A549 (cell line): Measurements from ENCODE around the gene MYH14.

Experiments used
- CTCF ChIP-seq: fragments of >200 bp; sonication (Bioruptor Twin); formaldehyde crosslinking; IDR thresholded peaks from 3 replicates; pipeline ENCODE4 v1.5.1; 2016
- E2F6 ChIP-seq: IDR thresholded peaks from 2 replicates; pipeline ENCODE4 v1.6.1; 2012; ENCODE audit warnings: low read depth, borderline replicate concordance
- EHMT2 ChIP-seq: fragments of 200-600 bp; sonication (generic); IDR thresholded peaks from 2 replicates; pipeline ENCODE4 v1.6.1; 2016; ENCODE audit warnings: antibody characterized with exemption, low read depth, mild to moderate bottlenecking, moderate library complexity
- EP300 ChIP-seq, 2 experiments: fragments of >200 bp; sonication (Bioruptor Twin); formaldehyde crosslinking; IDR thresholded peaks; 2 replicates in 1 of 2; 3 replicates in 1 of 2; pipeline ENCODE4 v1.6.1; 2016 to 2017
- HMGXB4 ChIP-seq: fragments of 250-450 bp; sonication (Bioruptor Pico); IDR thresholded peaks from 2 replicates; pipeline ENCODE4 v1.5.0; 2021; ENCODE audit warnings: mild to moderate bottlenecking, moderate library complexity, borderline replicate concordance
- JUNB ChIP-seq: fragments of >200 bp; sonication (Bioruptor Twin); formaldehyde crosslinking; IDR thresholded peaks from 2 replicates; pipeline ENCODE4 v1.6.1; 2016
- KDM5A ChIP-seq: fragments of 200-600 bp; sonication (generic); IDR thresholded peaks from 2 replicates; pipeline ENCODE4 v1.6.1; 2016; ENCODE audit warnings: antibody characterized with exemption, mild to moderate bottlenecking
- MAX ChIP-seq: IDR thresholded peaks from 2 replicates; pipeline ENCODE4 v1.6.1; 2012
- NPAS2 ChIP-seq: fragments of 250-450 bp; sonication (Bioruptor Pico); IDR thresholded peaks from 2 replicates; pipeline ENCODE4 v1.8.0; 2022; ENCODE audit warnings: mild to moderate bottlenecking, moderate library complexity, borderline replicate concordance
- POLR2A ChIP-seq: IDR thresholded peaks from 2 replicates; pipeline ENCODE4 v1.6.1; 2012; ENCODE audit warnings: mild to moderate bottlenecking, low read length
- RCOR1 ChIP-seq: fragments of 150-350 bp; IDR thresholded peaks from 2 replicates; pipeline ENCODE4 v1.6.1; 2014; ENCODE audit warnings: antibody characterized with exemption, low read length, low read depth
- REST ChIP-seq: fragments of 200-600 bp; sonication (generic); IDR thresholded peaks from 2 replicates; pipeline ENCODE4 v1.6.1; 2016; ENCODE audit warnings: antibody characterized with exemption, mild to moderate bottlenecking, moderate library complexity
- RNF2 ChIP-seq: fragments of 200-600 bp; sonication (generic); IDR thresholded peaks from 2 replicates; pipeline ENCODE4 v1.6.1; 2016; ENCODE audit warnings: low read depth, mild to moderate bottlenecking, antibody characterized with exemption, moderate library complexity, borderline replicate concordance

GRCh38 chr19:50206191-50206590 is 2.8 kb downstream of the MYH14 start:
- TF ChIP-seq CTCF = no peak
- TF ChIP-seq RCOR1 = no peak
- no peak for TF ChIP-seq JUNB
- no peak for TF ChIP-seq REST
- TF ChIP-seq POLR2A = no peak
- no peak for TF ChIP-seq EHMT2
- no peak for TF ChIP-seq RNF2
- TF ChIP-seq EP300 (IDR thresholded peaks at IDR 0.05) = no peak
- TF ChIP-seq NPAS2 (CRISPR knock-in tag) = no peak
- no peak for TF ChIP-seq HMGXB4 (CRISPR knock-in tag)
- no peak for TF ChIP-seq E2F6
- no peak for TF ChIP-seq KDM5A
- no peak for TF ChIP-seq MAX
